Body of pancreas (tissue), 4 donors: Measurements from ENCODE around the gene NOB1.

ENCODE experiments used
- CTCF ChIP-seq, 7 experiments: fragments of 450-650 bp in 4 of 7; fragments of 200-600 bp in 3 of 7; sonication (generic) in 3 of 7; IDR thresholded peaks; one replicate each; pipeline ENCODE4 v1.5.1; 2016 to 2019; ENCODE audit warnings: antibody characterized with exemption in 7 of 7
- POLR2A ChIP-seq, 3 donors: fragments of 450-650 bp; IDR thresholded peaks; one replicate each; pipeline ENCODE4 v1.6.1; 2016; ENCODE audit warnings: antibody characterized with exemption in 3 of 3, mild to moderate bottlenecking in 2 of 3

GRCh38 chr16:69721441-69721957, 33.2 kb downstream of the NOB1 start:
- no peak for TF ChIP-seq CTCF (IDR thresholded peaks at IDR 0.05)
- TF ChIP-seq POLR2A (IDR thresholded peaks at IDR 0.05), result no peak
